HEK293 (cell line): ENCODE data around the gene SORD.
"Not testable (repeated sequence)": the region's sequence is repeated elsewhere in the genome, so short reads cannot be mapped to it uniquely, and the experiment has no call there.

Experiments
- CTCF ChIA-PET: fragments of 350-600 bp; formaldehyde crosslinking; extraction: SDS; loops from one replicate; lab custom pipeline; 2021; ENCODE audit warnings: antibody characterized with exemption; lab: Yijun Ruan, JAX
- POLR2A ChIA-PET: fragments of 300-600 bp; formaldehyde crosslinking; extraction: SDS; loops from one replicate; lab custom pipeline; 2020; ENCODE audit warnings: antibody characterized with exemption, inconsistent platforms; lab: Yijun Ruan, JAX
- H3K27ac ChIP-seq: fragments of 200-500 bp; sonication (Bioruptor generic); 2 replicates; pipeline ENCODE4 v1.5.1; 2014; ENCODE audit warnings: low read depth, low read length, control low read depth, inconsistent platforms; ENCODE audit errors: extremely low read depth
- H3K36me3 ChIP-seq, 2 experiments: fragments of 200-500 bp in 1 of 2; sonication (Bioruptor generic) in 1 of 2; 1 replicate in 1 of 2; 2 replicates in 1 of 2; pipeline ENCODE4 v1.5.1; 2014 to 2017; ENCODE audit warnings: inconsistent platforms in 2 of 2, low read length in 2 of 2; ENCODE audit not compliant: control insufficient read depth in 2 of 2, insufficient read depth in 1 of 2
- H3K4me1 ChIP-seq: fragments of 200-500 bp; sonication (Bioruptor generic); 2 replicates; pipeline ENCODE4 v1.5.1; 2014; ENCODE audit warnings: mild to moderate bottlenecking, low read length, inconsistent platforms; ENCODE audit not compliant: control insufficient read depth, insufficient read depth
- H3K4me3 ChIP-seq: 2 replicates; pipeline ENCODE4 v1.5.1; 2011; ENCODE audit warnings: low read depth, mild to moderate bottlenecking, control low read depth, low read length, moderate library complexity
- H3K9me3 ChIP-seq: fragments of 200-500 bp; sonication (Bioruptor generic); 2 replicates; pipeline ENCODE4 v1.5.1; 2014; ENCODE audit warnings: low read depth, low read length, inconsistent platforms; ENCODE audit not compliant: control insufficient read depth, insufficient read depth
- HOXD13 ChIP-seq: sonication (generic); formaldehyde crosslinking; IDR thresholded peaks from 2 replicates; pipeline ENCODE4 v1.8.0; 2022; ENCODE audit warnings: missing genetic modification reagents, borderline replicate concordance
- PRDM4 ChIP-seq: fragments of 450-650 bp; formaldehyde crosslinking; IDR thresholded peaks from 2 replicates; pipeline ENCODE4 v1.5.1; 2017; ENCODE audit warnings: missing biosample characterization, missing genetic modification characterization
- ZBTB1 ChIP-seq: fragments of 450-650 bp; formaldehyde crosslinking; IDR thresholded peaks from 2 replicates; pipeline ENCODE4 v1.5.1; 2016; ENCODE audit warnings: missing biosample characterization, missing genetic modification characterization
- ZNF133 ChIP-seq: fragments of 450-650 bp; formaldehyde crosslinking; IDR thresholded peaks from 2 replicates; pipeline ENCODE4 v1.5.1; 2016; ENCODE audit warnings: missing biosample characterization, missing genetic modification characterization
- ZNF221 ChIP-seq: fragments of 450-650 bp; formaldehyde crosslinking; IDR thresholded peaks from 2 replicates; pipeline ENCODE4 v1.5.1; 2017; ENCODE audit warnings: missing biosample characterization, missing genetic modification characterization, borderline replicate concordance
- ZNF23 ChIP-seq: fragments of 450-650 bp; formaldehyde crosslinking; IDR thresholded peaks from 2 replicates; pipeline ENCODE4 v1.5.1; 2016; ENCODE audit warnings: missing biosample characterization, missing genetic modification characterization, borderline replicate concordance
- ZNF335 ChIP-seq: fragments of 450-650 bp; formaldehyde crosslinking; conservative IDR thresholded peaks from 2 replicates; pipeline ENCODE4 v1.5.1; 2016; ENCODE audit warnings: missing biosample characterization, missing genetic modification characterization
- ZNF449 ChIP-seq: fragments of 450-650 bp; formaldehyde crosslinking; IDR thresholded peaks from 2 replicates; pipeline ENCODE4 v1.5.1; 2017; ENCODE audit warnings: missing biosample characterization, mild to moderate bottlenecking, missing genetic modification characterization, moderate library complexity
- ZNF600 ChIP-seq: fragments of 450-650 bp; formaldehyde crosslinking; IDR thresholded peaks from 2 replicates; pipeline ENCODE4 v1.5.1; 2016; ENCODE audit warnings: missing biosample characterization, missing genetic modification characterization
- ZNF624 ChIP-seq: fragments of 450-650 bp; formaldehyde crosslinking; IDR thresholded peaks from 2 replicates; pipeline ENCODE4 v1.5.1; 2017; ENCODE audit warnings: missing biosample characterization, missing genetic modification characterization
- ZNF639 ChIP-seq: fragments of 450-650 bp; formaldehyde crosslinking; IDR thresholded peaks from 2 replicates; pipeline ENCODE4 v1.5.1; 2016; ENCODE audit warnings: missing biosample characterization, missing genetic modification characterization
- ZXDB ChIP-seq: fragments of 450-650 bp; formaldehyde crosslinking; IDR thresholded peaks from 2 replicates; pipeline ENCODE4 v1.5.1; 2016; ENCODE audit warnings: missing biosample characterization, missing genetic modification characterization
- TF ChIP-seq, protein P1 (sequence below): fragments of 450-650 bp; formaldehyde crosslinking; IDR thresholded peaks from 2 replicates; pipeline ENCODE4 v1.5.1; 2016; ENCODE audit warnings: missing biosample characterization, missing genetic modification characterization
- TF ChIP-seq, protein P2 (sequence below): fragments of 450-650 bp; formaldehyde crosslinking; IDR thresholded peaks from 2 replicates; pipeline ENCODE4; 2016; ENCODE audit warnings: missing biosample characterization, missing genetic modification characterization

SORD gene

DNA sequence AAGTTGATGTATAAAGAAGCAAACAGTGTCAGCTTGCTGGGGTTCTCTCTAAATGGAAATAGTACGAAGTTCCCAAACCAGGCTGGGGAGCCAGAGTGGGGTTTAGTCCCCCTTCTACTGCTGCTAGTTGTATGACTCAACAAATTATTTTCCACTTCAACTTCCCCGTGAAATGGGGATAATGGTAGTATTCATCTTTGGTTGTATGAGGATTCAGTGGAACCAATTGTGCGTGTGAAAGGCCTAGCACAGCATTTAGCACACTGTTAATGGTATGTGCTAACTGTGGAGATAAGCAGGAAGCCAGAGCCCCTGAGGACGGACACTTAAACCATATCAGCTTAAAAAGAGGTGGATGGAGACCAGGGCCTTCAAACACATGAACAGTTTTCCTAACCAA is 4.2 kb downstream of the SORD start:
- Histone ChIP-seq H3K9me3 (no peaks in the 10 kb centered on the region), H3K36me3 (peaks cover 0 to 22% of the 10 kb centered on the region in 2 experiments; a peak in 1 of 3 replicates), H3K27ac (no peak overlapping the region), H3K4me1 (peaks cover 2% of the 10 kb centered on the region; the same call in 1 of the 2 replicates), H3K4me3 (no peak overlapping the region)
- TF ChIP-seq, protein P1, sequence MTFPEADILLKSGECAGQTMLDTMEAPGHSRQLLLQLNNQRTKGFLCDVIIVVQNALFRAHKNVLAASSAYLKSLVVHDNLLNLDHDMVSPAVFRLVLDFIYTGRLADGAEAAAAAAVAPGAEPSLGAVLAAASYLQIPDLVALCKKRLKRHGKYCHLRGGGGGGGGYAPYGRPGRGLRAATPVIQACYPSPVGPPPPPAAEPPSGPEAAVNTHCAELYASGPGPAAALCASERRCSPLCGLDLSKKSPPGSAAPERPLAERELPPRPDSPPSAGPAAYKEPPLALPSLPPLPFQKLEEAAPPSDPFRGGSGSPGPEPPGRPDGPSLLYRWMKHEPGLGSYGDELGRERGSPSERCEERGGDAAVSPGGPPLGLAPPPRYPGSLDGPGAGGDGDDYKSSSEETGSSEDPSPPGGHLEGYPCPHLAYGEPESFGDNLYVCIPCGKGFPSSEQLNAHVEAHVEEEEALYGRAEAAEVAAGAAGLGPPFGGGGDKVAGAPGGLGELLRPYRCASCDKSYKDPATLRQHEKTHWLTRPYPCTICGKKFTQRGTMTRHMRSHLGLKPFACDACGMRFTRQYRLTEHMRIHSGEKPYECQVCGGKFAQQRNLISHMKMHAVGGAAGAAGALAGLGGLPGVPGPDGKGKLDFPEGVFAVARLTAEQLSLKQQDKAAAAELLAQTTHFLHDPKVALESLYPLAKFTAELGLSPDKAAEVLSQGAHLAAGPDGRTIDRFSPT (tag by site-specific recombination): no peak
- CTCF ChIA-PET: interaction anchor here (1.5 kb wide), 1 partner anchor 91 kb away, joined by 3 read pairs; no protein-coding TSS in a partner anchor
- POLR2A ChIA-PET: no interaction called here

- CTCF ChIA-PET: no interaction called here
- no peaks in the 10 kb centered on the region for H3K9me3 ChIP-seq
- no peak overlapping the region for H3K4me3 ChIP-seq
- TF ChIP-seq ZNF624 (tag by site-specific recombination): no peak
- no peak for TF ChIP-seq HOXD13
- TF ChIP-seq ZNF449 (tag by site-specific recombination): no peak
- no peak for TF ChIP-seq PRDM4
- no peak for TF ChIP-seq ZNF23 (tag by site-specific recombination)
- no peak for TF ChIP-seq ZNF221 (tag by site-specific recombination)
- no peak for TF ChIP-seq ZBTB1
- no peak for TF ChIP-seq ZXDB
- TF ChIP-seq ZNF133 (tag by site-specific recombination): no peak
- no peak for TF ChIP-seq ZNF335
- TF ChIP-seq ZNF639 (tag by site-specific recombination): no peak
- TF ChIP-seq, protein P2, sequence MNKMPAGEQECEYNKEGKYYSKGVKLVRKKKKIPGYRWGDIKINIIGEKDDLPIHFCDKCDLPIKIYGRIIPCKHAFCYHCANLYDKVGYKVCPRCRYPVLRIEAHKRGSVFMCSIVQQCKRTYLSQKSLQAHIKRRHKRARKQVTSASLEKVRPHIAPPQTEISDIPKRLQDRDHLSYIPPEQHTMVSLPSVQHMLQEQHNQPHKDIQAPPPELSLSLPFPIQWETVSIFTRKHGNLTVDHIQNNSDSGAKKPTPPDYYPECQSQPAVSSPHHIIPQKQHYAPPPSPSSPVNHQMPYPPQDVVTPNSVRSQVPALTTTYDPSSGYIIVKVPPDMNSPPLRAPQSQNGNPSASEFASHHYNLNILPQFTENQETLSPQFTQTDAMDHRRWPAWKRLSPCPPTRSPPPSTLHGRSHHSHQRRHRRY: no peak
- no peak for TF ChIP-seq ZNF600 (tag by site-specific recombination)
- H3K27ac ChIP-seq: no peak overlapping the region
- H3K4me1 ChIP-seq: no peaks in the 10 kb centered on the region
- POLR2A ChIA-PET: no interaction called here
- H3K36me3 ChIP-seq: peaks cover 0 to 22% of the 10 kb centered on the region in 2 experiments; a peak in 1 of 3 replicates
Measured at GRCh38 chr15:45030743-45031142, 7.7 kb downstream of the SORD start.

DNA sequence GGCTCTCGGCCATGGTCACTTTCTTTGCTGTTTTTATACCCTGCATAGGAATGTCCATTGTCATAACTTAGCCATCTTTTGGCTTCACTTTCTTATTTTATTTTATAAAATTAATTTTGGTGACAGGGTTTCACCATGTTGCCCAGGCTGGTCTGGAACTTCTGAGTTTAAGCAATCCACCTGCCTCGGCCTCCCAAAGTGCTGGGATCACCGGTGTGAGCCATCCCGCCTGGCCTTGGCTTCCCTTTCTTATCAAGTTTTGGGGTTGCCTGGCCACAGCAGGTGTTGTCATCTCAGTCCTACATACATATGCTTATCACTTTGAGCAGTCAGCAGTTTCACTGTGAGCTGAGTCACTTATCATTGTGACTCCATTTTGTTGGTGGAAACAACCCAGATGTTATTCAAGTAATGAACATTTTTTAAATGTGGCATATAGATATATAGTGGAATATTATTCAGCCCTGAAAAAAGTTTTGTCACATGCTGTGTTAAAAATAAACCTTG is 8.6 kb downstream of the SORD start:
- H3K27ac ChIP-seq, H3K4me3 ChIP-seq, H3K4me1 ChIP-seq, POLR2A ChIA-PET, CTCF ChIA-PET, H3K9me3 ChIP-seq: not testable (repeated sequence)
- peaks cover 0 to 25% of the 10 kb centered on the region in 2 experiments; a peak in 2 of 3 replicates for H3K36me3 ChIP-seq

DNA sequence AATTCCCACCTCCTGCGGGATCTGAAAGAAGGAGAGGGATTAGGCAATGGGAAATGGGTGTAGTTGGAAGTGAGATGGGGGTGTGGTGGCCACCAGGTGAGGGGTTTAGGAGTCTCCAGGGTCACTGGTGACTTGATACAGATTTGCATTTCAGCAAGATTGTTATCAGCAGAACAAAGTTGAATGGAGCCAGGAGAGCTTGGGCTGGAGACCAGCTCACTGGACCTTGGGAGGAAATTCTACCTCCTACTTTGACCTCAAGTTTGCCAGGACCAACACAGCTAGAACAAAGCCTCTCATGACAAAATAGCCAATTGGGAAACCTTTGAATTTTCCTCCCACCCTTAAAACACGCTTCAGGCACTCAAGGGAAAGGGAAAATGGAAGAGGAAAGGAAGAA is 9.5 kb downstream of the SORD start:
- H3K36me3 ChIP-seq: peaks cover 0 to 25% of the 10 kb centered on the region in 2 experiments; a peak in 2 of 3 replicates
- POLR2A ChIA-PET, H3K9me3 ChIP-seq, H3K4me3 ChIP-seq, H3K27ac ChIP-seq, H3K4me1 ChIP-seq, CTCF ChIA-PET: not testable (repeated sequence)

- CTCF ChIA-PET, POLR2A ChIA-PET, H3K9me3 ChIP-seq, H3K4me3 ChIP-seq, H3K4me1 ChIP-seq, H3K27ac ChIP-seq: not testable (repeated sequence)
- H3K36me3 ChIP-seq: peaks cover 0 to 21% of the 10 kb centered on the region in 2 experiments; a peak in 2 of 3 replicates
Measured at GRCh38 chr15:45034087-45034486, 11.1 kb downstream of the SORD start.
